Naive thymus-derived CD8-positive, alpha-beta T cell (primary cell): Measurements from ENCODE around the gene CALHM1. TPM values are rescaled to one million over a fixed set of nuclear protein-coding genes. Genes with fewer than 3 reads are reported as not detected.

Source experiments
- ATAC-seq, 2 donors: fragments of 150-1000 bp; cut with Tn5 transposase in 1 of 2; sonication (Bioruptor Pico), chemical (Tn5 transposase) in 1 of 2; 1 replicate in 1 of 2; 2 replicates in 1 of 2; pipeline ENCODE4 v1.10.0; 2021; ENCODE audit warnings: mild to moderate bottlenecking in 2 of 2, moderate library complexity in 2 of 2
- POLR2A ChIA-PET: fragments of 350-600 bp; sonication (Branson Sonifier 250); formaldehyde crosslinking; loops from one replicate; lab custom pipeline; 2021; ENCODE audit warnings: antibody characterized with exemption; lab: Charles Lee
- DNase-seq, 10 donors: peaks; one replicate each; pipeline versions ENCODE4 v3.0.0 to v3.0.0-alpha.2; 2020 to 2022
- H3K27ac Mint-ChIP-seq, 10 donors: one replicate each; pipeline ENCODE4 v1.8.0; 2020 to 2022; ENCODE audit warnings: mild to moderate bottlenecking in 10 of 10, mixed read lengths in 10 of 10, moderate library complexity in 4 of 10, inconsistent platforms in 1 of 10
- H3K27me3 Mint-ChIP-seq, 5 donors: one replicate each; pipeline ENCODE4 v1.8.0; 2021 to 2022; ENCODE audit warnings: mixed read lengths in 5 of 5
- H3K36me3 Mint-ChIP-seq, 3 donors: one replicate each; pipeline ENCODE4 v1.8.0; 2020 to 2022; ENCODE audit warnings: mixed read lengths in 3 of 3, mild to moderate bottlenecking in 2 of 3, inconsistent platforms in 1 of 3
- H3K4me1 Mint-ChIP-seq, 4 donors: one replicate each; pipeline ENCODE4 v1.8.0; 2021 to 2022; ENCODE audit warnings: mixed read lengths in 4 of 4
- H3K4me3 Mint-ChIP-seq, 10 donors: one replicate each; pipeline ENCODE4 v1.8.0; 2020 to 2022; ENCODE audit warnings: mild to moderate bottlenecking in 10 of 10, mixed read lengths in 10 of 10, moderate library complexity in 6 of 10, inconsistent platforms in 1 of 10
- H3K9me3 Mint-ChIP-seq, 9 donors: one replicate each; pipeline ENCODE4 v1.8.0; 2020 to 2022; ENCODE audit warnings: mixed read lengths in 9 of 9, mild to moderate bottlenecking in 3 of 9, inconsistent platforms in 1 of 9, moderate library complexity in 1 of 9
- polyA plus RNA-seq, 3 donors: library from polyadenylated mRNA; unstranded; fragments of 300-500 nt; fragmentation: Illumina TruSeq; gene quantifications; one replicate each; pipeline ENCODE4 v1.2.3, GENCODE V29; 2021
- total RNA-seq, 8 experiments: library from RNA in 2 of 8; stranded (reverse) in 2 of 8; gene quantifications; one replicate each; pipeline ENCODE4 v1.2.3 and lab custom pipeline; 2021 to 2026

Gene CALHM1
- total and polyA plus RNA-seq, 5 experiments from 2014 or later: 0.05 TPM; not detected in 4

DNA sequence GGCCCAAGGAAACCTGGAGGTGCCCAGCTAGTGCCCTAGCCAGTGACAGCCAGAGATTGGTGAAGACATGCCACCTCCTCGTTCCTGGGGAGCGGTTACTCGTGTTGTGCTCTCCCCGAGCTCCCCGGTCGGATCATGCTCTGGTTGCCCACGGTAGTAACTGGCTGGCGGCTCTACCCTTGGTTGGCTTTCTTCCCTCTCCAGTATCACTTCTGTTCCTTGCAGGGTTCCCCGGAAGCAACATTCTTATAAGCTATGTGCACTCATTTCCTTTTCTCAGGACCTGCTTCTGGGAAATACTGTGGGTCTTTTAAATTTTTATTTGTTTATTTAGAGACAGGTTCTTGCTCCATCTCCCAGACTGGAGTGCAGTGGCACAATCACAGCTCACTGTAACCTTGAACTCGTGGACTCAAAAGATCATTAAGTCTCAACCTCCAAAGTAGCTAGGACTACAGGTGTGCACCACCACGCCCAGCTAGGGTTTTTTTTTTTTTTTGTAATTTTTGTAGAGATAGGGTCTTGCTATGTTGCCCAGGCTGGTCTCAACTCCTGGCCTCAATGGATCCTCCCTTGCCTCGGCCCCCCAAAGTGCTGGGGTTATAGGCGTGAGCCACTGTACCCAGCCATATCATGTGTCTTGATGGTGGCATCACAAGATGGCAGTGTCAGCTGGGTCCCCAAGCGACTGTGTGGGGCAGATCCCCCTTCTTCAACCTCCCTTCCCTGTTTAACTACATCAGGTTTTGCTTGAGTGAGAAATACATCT, 6.9 kb upstream of the CALHM1 start:
- Mint-ChIP-seq H3K4me1 (peaks cover 11 to 28% (median 17%) of the 10 kb centered on the region in 4 donors), H3K27me3 (no peaks in the 10 kb centered on the region), H3K36me3 (no peaks in the 10 kb centered on the region), H3K9me3 (peaks cover 0 to 1% (median 0%) of the 10 kb centered on the region in 9 donors), H3K4me3 (no peak overlapping the region), H3K27ac (peak overlapping the region in 2 of 10 donors; percentile 43 to 46)
- DNase-seq (peak in 1 of 10 donors; percentile 21), ATAC-seq (no peak)
- POLR2A ChIA-PET: interaction anchor here (1.4 kb wide), 1 partner anchor 14 kb away, joined by 7 read pairs; the partner anchor contains the start of gene CALHM2

DNA sequence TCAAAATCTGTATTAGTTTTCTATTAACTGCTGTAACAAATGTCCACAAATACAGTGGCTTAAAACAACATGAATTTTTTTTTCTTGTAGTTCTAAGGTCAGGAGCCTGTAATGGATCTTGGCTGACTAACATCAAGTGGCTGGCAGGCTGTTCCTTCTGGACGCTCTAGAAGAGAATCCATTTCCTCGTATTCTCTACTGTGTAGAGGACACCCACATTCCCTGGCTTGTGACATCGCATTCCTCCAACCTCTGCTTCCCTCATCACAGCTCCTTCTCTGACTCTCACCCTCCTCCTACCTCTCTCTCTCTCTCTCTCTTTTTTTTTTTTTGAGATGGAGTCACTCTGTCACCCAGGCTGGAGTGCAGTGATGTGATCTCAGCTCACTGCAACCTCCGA, 4.8 kb upstream of the CALHM1 start:
- no peak for ATAC-seq
- Mint-ChIP-seq H3K4me1 (peaks cover 0 to 23% (median 8%) of the 10 kb centered on the region in 4 donors), H3K27ac (no peak overlapping the region), H3K36me3 (no peaks in the 10 kb centered on the region), H3K27me3 (no peaks in the 10 kb centered on the region), H3K9me3 (peaks cover 0 to 1% (median 0%) of the 10 kb centered on the region in 9 donors), H3K4me3 (no peak overlapping the region)
- POLR2A ChIA-PET: interaction anchor here (1.4 kb wide), 1 partner anchor 12 kb away, joined by 3 read pairs; the partner anchor contains the start of gene CALHM2
- DNase-seq: no peak

GRCh38 chr10:103459615-103460014, 915 bp upstream of the CALHM1 start:
- H3K27ac Mint-ChIP-seq: peak overlapping the region in 2 of 10 donors; percentile 25 to 28
- POLR2A ChIA-PET: no interaction called here
- peak overlapping the region in 2 of 10 donors; percentile 62 to 75 for H3K4me3 Mint-ChIP-seq

DNA sequence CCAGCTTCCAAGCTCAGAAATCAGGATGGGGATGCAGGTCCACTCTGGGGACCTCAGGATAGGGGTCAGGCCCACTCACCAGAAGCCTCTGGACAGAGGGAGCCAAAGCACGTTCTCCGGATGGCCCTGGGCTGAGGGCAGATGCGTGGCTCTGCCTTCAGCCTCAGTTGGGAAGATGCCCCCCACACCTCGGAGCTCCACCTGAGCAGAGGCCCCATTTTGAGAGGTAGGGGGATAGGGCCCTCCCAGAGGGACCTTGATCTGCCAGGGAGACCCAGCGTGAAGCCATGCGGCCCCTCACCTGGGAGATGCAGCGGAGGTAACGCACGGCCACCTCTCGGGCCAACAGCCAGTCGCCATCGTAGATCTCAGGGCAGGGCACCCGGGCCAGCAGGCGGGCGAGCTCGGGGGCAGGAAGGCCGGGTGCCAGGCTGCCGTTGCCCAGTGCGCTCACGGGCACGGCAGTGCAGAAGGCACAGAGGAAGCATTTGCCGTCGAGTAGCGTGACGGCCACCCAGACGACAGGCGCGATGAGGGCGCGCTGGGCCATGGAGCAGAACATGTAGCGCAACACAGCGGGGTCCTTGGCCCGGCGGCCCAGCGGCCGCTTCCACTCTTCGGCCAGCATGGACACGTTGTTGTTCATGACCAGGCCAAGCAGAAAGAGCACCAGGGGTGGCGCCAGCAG, 660 bp downstream of the CALHM1 start:
- H3K27ac Mint-ChIP-seq: no peak overlapping the region
- H3K4me1 Mint-ChIP-seq: peaks cover 6 to 19% (median 10%) of the 10 kb centered on the region in 4 donors
- no peak for ATAC-seq
- no peaks in the 10 kb centered on the region for H3K27me3 Mint-ChIP-seq
- no peak overlapping the region for H3K4me3 Mint-ChIP-seq
- POLR2A ChIA-PET: interaction anchor here (0.6 kb wide), 1 partner anchor 9 kb away, joined by 3 read pairs; no protein-coding TSS in a partner anchor
- H3K9me3 Mint-ChIP-seq: no peaks in the 10 kb centered on the region
- H3K36me3 Mint-ChIP-seq: no peaks in the 10 kb centered on the region
- no peak for DNase-seq

More at GRCh38 chr10:103459615-103460014, 915 bp upstream of the CALHM1 start:
- ATAC-seq (no peak), DNase-seq (no peak)
- H3K27me3 Mint-ChIP-seq: no peaks in the 10 kb centered on the region
- H3K36me3 Mint-ChIP-seq: no peaks in the 10 kb centered on the region
- H3K4me1 Mint-ChIP-seq: peaks cover 0 to 10% (median 5%) of the 10 kb centered on the region in 4 donors
- peaks cover 0 to 1% (median 0%) of the 10 kb centered on the region in 9 donors for H3K9me3 Mint-ChIP-seq

GRCh38 chr10:103457176-103457712, 1.5 kb downstream of the CALHM1 start:
- DNase-seq (no peak), ATAC-seq (no peak)
- POLR2A ChIA-PET: interaction anchor here (0.6 kb wide), 1 partner anchor 8 kb away, joined by 3 read pairs; no protein-coding TSS in a partner anchor
- Mint-ChIP-seq H3K4me1 (peaks cover 6 to 24% (median 16%) of the 10 kb centered on the region in 4 donors), H3K4me3 (no peak overlapping the region), H3K9me3 (no peaks in the 10 kb centered on the region), H3K27ac (peak overlapping the region in 2 of 10 donors; percentile 52 to 71), H3K36me3 (no peaks in the 10 kb centered on the region), H3K27me3 (no peaks in the 10 kb centered on the region)

GRCh38 chr10:103456074-103456660, 2.5 kb downstream of the CALHM1 start:
- Mint-ChIP-seq H3K4me3 (no peak overlapping the region), H3K27ac (peak overlapping the region in 2 of 10 donors; percentile 6 to 83), H3K36me3 (no peaks in the 10 kb centered on the region), H3K27me3 (no peaks in the 10 kb centered on the region), H3K9me3 (no peaks in the 10 kb centered on the region), H3K4me1 (peaks cover 8 to 29% (median 22%) of the 10 kb centered on the region in 4 donors)
- DNase-seq (no peak), ATAC-seq (no peak)
- POLR2A ChIA-PET: no interaction called here

- Mint-ChIP-seq H3K9me3 (no peaks in the 10 kb centered on the region), H3K4me1 (peaks cover 13 to 38% (median 32%) of the 10 kb centered on the region in 4 donors), H3K4me3 (no peak overlapping the region), H3K36me3 (no peaks in the 10 kb centered on the region), H3K27me3 (no peaks in the 10 kb centered on the region), H3K27ac (no peak overlapping the region)
- POLR2A ChIA-PET: no interaction called here
- DNase-seq (no peak), ATAC-seq (no peak)
Measured at GRCh38 chr10:103455235-103455634, 3.5 kb downstream of the CALHM1 start.

- Mint-ChIP-seq H3K9me3 (no peaks in the 10 kb centered on the region), H3K36me3 (peaks cover 0 to 10% (median 0%) of the 10 kb centered on the region in 3 donors), H3K4me1 (peaks cover 22 to 42% (median 41%) of the 10 kb centered on the region in 4 donors), H3K27ac (peak overlapping the region in 7 of 10 donors; percentile 40 to 74 (median 56)), H3K4me3 (peak overlapping the region in 6 of 10 donors; percentile 26 to 92 (median 56)), H3K27me3 (no peaks in the 10 kb centered on the region)
- POLR2A ChIA-PET: interaction anchor here (0.6 kb wide), 1 partner anchor 1264 kb away, joined by 3 read pairs; no protein-coding TSS in a partner anchor
- ATAC-seq: no peak
- no peak for DNase-seq
Measured at GRCh38 chr10:103454026-103454425, 4.7 kb downstream of the CALHM1 start.

DNA sequence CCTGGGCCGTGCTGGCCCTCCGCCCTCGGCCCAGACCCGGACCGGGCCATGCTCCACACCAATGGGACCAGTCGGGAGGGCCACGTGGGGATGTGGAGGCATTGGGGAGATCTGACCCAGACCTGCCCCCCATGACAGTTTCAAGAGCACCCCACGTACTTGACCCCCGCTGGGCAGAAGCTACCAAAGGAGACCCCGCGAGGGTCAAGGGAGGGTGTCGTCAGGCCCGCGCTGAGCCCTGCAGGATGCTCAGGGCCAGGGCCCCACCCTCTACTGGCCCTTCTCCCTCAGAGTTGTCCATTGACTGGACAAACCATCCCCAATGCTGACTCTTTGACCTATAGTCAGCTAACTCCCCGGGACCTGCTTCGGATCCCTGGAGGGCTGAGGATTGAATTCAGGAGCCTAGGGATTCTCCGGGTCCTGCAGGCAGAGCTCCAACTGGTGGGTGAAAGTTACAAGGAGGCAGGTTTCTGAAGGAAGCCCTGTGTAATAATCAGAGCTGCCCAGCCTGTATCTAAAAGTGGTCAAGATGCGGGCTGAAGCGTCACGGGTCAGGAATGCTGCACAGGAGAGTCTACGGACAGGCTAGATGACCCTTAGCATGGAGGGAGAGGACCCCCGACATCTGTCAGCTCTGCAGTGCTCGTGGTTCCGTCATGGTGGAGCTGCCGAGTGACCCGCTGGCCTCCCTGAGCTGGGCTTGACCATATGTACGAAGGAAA, 6.0 kb downstream of the CALHM1 start:
- DNase-seq: no peak
- Mint-ChIP-seq H3K4me1 (peaks cover 26 to 53% (median 50%) of the 10 kb centered on the region in 4 donors), H3K4me3 (peak overlapping the region; percentile 82 to 96 (median 90)), H3K27me3 (no peaks in the 10 kb centered on the region), H3K9me3 (no peaks in the 10 kb centered on the region), H3K36me3 (peaks cover 0 to 20% (median 0%) of the 10 kb centered on the region in 3 donors), H3K27ac (peak overlapping the region in 7 of 10 donors; percentile 48 to 90 (median 69))
- POLR2A ChIA-PET: interaction anchor here (0.6 to 2.5 kb wide), 11 partner anchors 13 to 1059 kb away, joined by 3 to 18 read pairs (median 4); partner anchors contain the start of genes CNNM2, NEURL1 and TAF5
- no peak for ATAC-seq

- peaks cover 26 to 55% (median 53%) of the 10 kb centered on the region in 4 donors for H3K4me1 Mint-ChIP-seq
- H3K27ac Mint-ChIP-seq: peak within 1 kb of the TSS; percentile 76 to 94 (median 90)
Measured at GRCh38 chr10:103451831-103452505, 6.7 kb downstream of the CALHM1 start, which contains the start of gene CALHM2. CALHM2 (minus strand) TSS chr10:103452370; CDS start chr10:103449941, 2,429 bp downstream.

More at GRCh38 chr10:103451831-103452505, 6.7 kb downstream of the CALHM1 start, which contains the start of gene CALHM2:
- peak; percentile 74 to 82 for ATAC-seq
- Mint-ChIP-seq H3K36me3 (peaks cover 0 to 26% (median 0%) of the 10 kb centered on the region in 3 donors), H3K27me3 (no peaks in the 10 kb centered on the region), H3K4me3 (peak within 1 kb of the TSS; percentile 85 to 96 (median 90)), H3K9me3 (no peaks in the 10 kb centered on the region)
- POLR2A ChIA-PET: interaction anchor here (0.6 to 2.5 kb wide), 13 partner anchors 9 to 1058 kb away, joined by 3 to 18 read pairs (median 3); partner anchors contain the start of genes CNNM2, NEURL1 and TAF5
- peak in 9 of 10 donors; percentile 10 to 54 (median 43) for DNase-seq
